Spleen (tissue), 11 donors: Measurements from ENCODE around the gene ANAPC5. TPM values are rescaled to one million over a fixed set of nuclear protein-coding genes. Genes with fewer than 3 reads are reported as not detected.

ENCODE experiments used
- DNase-seq: peaks from one replicate; pipeline ENCODE4 v3.0.0-alpha.2; 2020
- H3K27ac ChIP-seq, 8 donors: fragments of 200-600 bp; sonication (generic) in 7 of 8; 1 replicate in 4 of 8; 2 replicates in 4 of 8; pipeline versions ENCODE4 v1.5.0 to v1.8.0; 2016 to 2021; ENCODE audit warnings: inconsistent platforms in 4 of 8, mild to moderate bottlenecking in 4 of 8, moderate library complexity in 1 of 8
- H3K27me3 ChIP-seq, 7 donors: fragments of 200-600 bp; sonication (generic) in 6 of 7; replicated peaks in 1 of 7; 1 replicate in 4 of 7; 2 replicates in 3 of 7; pipeline versions ENCODE4 v1.5.0 to v1.8.0; 2016 to 2021; ENCODE audit warnings: inconsistent platforms in 3 of 7, mild to moderate bottlenecking in 1 of 7
- H3K36me3 ChIP-seq, 6 donors: fragments of 200-600 bp; sonication (generic) in 5 of 6; 1 replicate in 4 of 6; 2 replicates in 2 of 6; pipeline versions ENCODE4 v1.5.0 to v1.8.0; 2016 to 2021; ENCODE audit warnings: inconsistent platforms in 2 of 6
- H3K4me1 ChIP-seq, 6 donors: fragments of 200-600 bp; sonication (generic) in 5 of 6; 1 replicate in 3 of 6; 2 replicates in 3 of 6; pipeline versions ENCODE4 v1.5.0 to v1.8.0; 2016 to 2021; ENCODE audit warnings: inconsistent platforms in 3 of 6
- H3K4me3 ChIP-seq, 8 donors: fragments of 200-600 bp; sonication (generic) in 7 of 8; 1 replicate in 4 of 8; 2 replicates in 4 of 8; pipeline versions ENCODE4 v1.5.0 to v1.8.0; 2016 to 2021; ENCODE audit warnings: inconsistent platforms in 4 of 8, mild to moderate bottlenecking in 4 of 8, moderate library complexity in 2 of 8
- H3K9me3 ChIP-seq, 8 donors: fragments of 200-600 bp; sonication (generic) in 7 of 8; 1 replicate in 4 of 8; 2 replicates in 4 of 8; pipeline versions ENCODE4 v1.5.0 to v1.8.0; 2016 to 2021; ENCODE audit warnings: inconsistent platforms in 4 of 8
- CTCF ChIP-seq, 11 experiments: fragments of 200-600 bp in 7 of 11; fragments of 450-650 bp in 4 of 11; sonication (generic) in 4 of 11; IDR thresholded peaks in 8 of 11; conservative IDR thresholded peaks in 3 of 11; 1 replicate in 7 of 11; 2 replicates in 4 of 11; pipeline versions ENCODE4 v1.4.0 to v1.8.0; 2016 to 2021; ENCODE audit warnings: antibody characterized with exemption in 11 of 11, inconsistent platforms in 4 of 11, mild to moderate bottlenecking in 1 of 11
- POLR2A ChIP-seq, 3 donors: fragments of 450-650 bp; IDR thresholded peaks; one replicate each; pipeline ENCODE4 v1.5.1; 2017; ENCODE audit warnings: antibody characterized with exemption in 3 of 3, mild to moderate bottlenecking in 1 of 3
- POLR2AphosphoS5 ChIP-seq, 3 donors: sonication (generic); formaldehyde crosslinking; IDR thresholded peaks; one replicate each; pipeline ENCODE4 v1.5.1; 2017; ENCODE audit warnings: antibody characterized with exemption in 3 of 3
- WGBS, 5 donors: extraction: QIAGEN DNeasy Blood & Tissue Kit in 3 of 5; methylation state at CpG; one replicate each; pipeline versions ENCODE4 v1.1.5 to v1.1.7; 2013 to 2018; 5-methylcytosine and 5-hydroxymethylcytosine counted together
- intact Hi-C: fragments of 100-400 bp; cut with DNase I; formaldehyde crosslinking; loops from one replicate; pipeline ENCODE4 v1.15.0; 2023; ENCODE audit warnings: low total_unique reads
- polyA plus RNA-seq, 3 donors: library from polyadenylated mRNA; stranded (reverse); fragments of 200-250 nt; gene quantifications; one replicate each; pipeline ENCODE4 v1.2.1, GENCODE V29; 2013
- total RNA-seq, 7 donors: library from RNA; depleted of rRNA in 3 of 7; stranded (reverse); fragments of >200 nt in 3 of 7; fragmentation: NEBNext Ultra II Directional in 4 of 7; extraction: Animal tissue kit (Norgen Biotek cat#: 25700) in 4 of 7; gene quantifications; one replicate each; pipeline versions ENCODE4 v1.1.0 to v1.2.1, GENCODE V29; 2016 to 2021
- donor health status: healthy with polysubstance abuse.
- donor health status: DM: no; HTN: no; CAD: no; lungs with moderate emphysema.
- donor health status: DM: no; HTN: no; CAD: no.
- donor health status: Bipolar disorder and iron deficiency.
- donor health status: healthy.
- donor health status: DM: no; HTN: no; CAD: no.
- donor health status: DM: yes; HTN: yes; CAD: no.

ANAPC5 gene
- total and polyA plus RNA-seq, 10 donors: 97.5 to 185 (median 141) TPM

GRCh38 chr12:121295116-121295745, 57.0 kb downstream of the ANAPC5 start:
- WGBS, 5 donors: 20 to 33% (median 26%) methylated on average over 6 to 7 of the region's 7 CpGs
- intact Hi-C loops: no loop called here
- Histone ChIP-seq H3K4me1 (peaks cover 23 to 82% (median 65%) of the 10 kb centered on the region in 6 donors), H3K9me3 (no peaks in the 10 kb centered on the region), H3K27me3 (no peaks in the 10 kb centered on the region), H3K27ac (peak overlapping the region; percentile 91 to 97 (median 92)), H3K4me3 (peak overlapping the region; percentile 72 to 99 (median 91)), H3K36me3 (peaks cover 0 to 29% (median 2%) of the 10 kb centered on the region in 6 donors)
- no peak for DNase-seq
- TF ChIP-seq POLR2A (IDR thresholded peaks at IDR 0.05): no peak
- TF ChIP-seq POLR2AphosphoS5 (IDR thresholded peaks at IDR 0.05): no peak
- TF ChIP-seq CTCF (IDR thresholded peaks at IDR 0.05 in 8 of 11, conservative IDR thresholded peaks at IDR 0.05 in 3 of 11): no peak

GRCh38 chr12:121294151-121294889, 57.9 kb downstream of the ANAPC5 start:
- 80 to 90% (median 87%) methylated on average over 7 to 10 of the region's 10 CpGs for whole genome bisulfite sequencing, 5 donors
- intact Hi-C loops: no loop called here
- TF ChIP-seq POLR2A (IDR thresholded peaks at IDR 0.05): no peak
- TF ChIP-seq POLR2AphosphoS5 (IDR thresholded peaks at IDR 0.05): no peak
- TF ChIP-seq CTCF (IDR thresholded peaks at IDR 0.05 in 8 of 11, conservative IDR thresholded peaks at IDR 0.05 in 3 of 11): no peak
- Histone ChIP-seq H3K4me3 (peak overlapping the region in 4 of 8 donors; percentile 90 to 99 (median 96)), H3K9me3 (no peaks in the 10 kb centered on the region), H3K27ac (peak overlapping the region in 4 of 8 donors; percentile 92 to 97 (median 95)), H3K4me1 (peaks cover 23 to 85% (median 70%) of the 10 kb centered on the region in 6 donors), H3K36me3 (peaks cover 0 to 37% (median 2%) of the 10 kb centered on the region in 6 donors), H3K27me3 (no peaks in the 10 kb centered on the region)
- no peak for DNase-seq

- Histone ChIP-seq H3K4me3 (peak overlapping the region in 1 of 8 donors; percentile 21), H3K36me3 (peaks cover 0 to 37% (median 2%) of the 10 kb centered on the region in 6 donors), H3K27me3 (no peaks in the 10 kb centered on the region), H3K9me3 (no peaks in the 10 kb centered on the region), H3K4me1 (peaks cover 23 to 92% (median 77%) of the 10 kb centered on the region in 6 donors), H3K27ac (peak overlapping the region in 6 of 8 donors; percentile 47 to 97 (median 74))
- TF ChIP-seq CTCF (IDR thresholded peaks at IDR 0.05 in 8 of 11, conservative IDR thresholded peaks at IDR 0.05 in 3 of 11) (no peak), POLR2AphosphoS5 (IDR thresholded peaks at IDR 0.05) (no peak), POLR2A (IDR thresholded peaks at IDR 0.05) (no peak)
- intact Hi-C loops: no loop called here
- no peak for DNase-seq
- 49 to 83% (median 67%) methylated on average over 4 of the region's 4 CpGs for WGBS, 5 donors
Observed at GRCh38 chr12:121293603-121294002, 58.6 kb downstream of the ANAPC5 start.

GRCh38 chr12:121290410-121290809, 61.8 kb downstream of the ANAPC5 start:
- intact Hi-C loops: no loop called here
- H3K4me3 ChIP-seq: no peak overlapping the region
- DNase-seq: no peak
- WGBS, 5 donors: 94 to 97% (median 96%) methylated on average over 5 of the region's 5 CpGs
- no peaks in the 10 kb centered on the region for H3K27me3 ChIP-seq
- no peak for TF ChIP-seq POLR2AphosphoS5 (IDR thresholded peaks at IDR 0.05)
- TF ChIP-seq CTCF (IDR thresholded peaks at IDR 0.05 in 8 of 11, conservative IDR thresholded peaks at IDR 0.05 in 3 of 11): no peak
- no peak for TF ChIP-seq POLR2A (IDR thresholded peaks at IDR 0.05)
- H3K4me1 ChIP-seq: peaks cover 11 to 100% (median 81%) of the 10 kb centered on the region in 6 donors
- H3K9me3 ChIP-seq: no peaks in the 10 kb centered on the region
- peak overlapping the region in 7 of 8 donors; percentile 56 to 97 (median 73) for H3K27ac ChIP-seq
- H3K36me3 ChIP-seq: peaks cover 0 to 42% (median 2%) of the 10 kb centered on the region in 6 donors
